GM18870 (cell line): ENCODE measurements around the gene RASAL2.
"Not testable (repeated sequence)": the region's sequence is repeated elsewhere in the genome, so short reads cannot be mapped to it uniquely, and the experiment has no call there.

Source experiments
- ATAC-seq: cut with Tn5 transposase; IDR thresholded peaks from one replicate; pipeline ENCODE4 v1.9.1; 2021; ENCODE audit warnings: moderate library complexity; ENCODE audit not compliant: unreplicated experiment

RASAL2 gene

DNA sequence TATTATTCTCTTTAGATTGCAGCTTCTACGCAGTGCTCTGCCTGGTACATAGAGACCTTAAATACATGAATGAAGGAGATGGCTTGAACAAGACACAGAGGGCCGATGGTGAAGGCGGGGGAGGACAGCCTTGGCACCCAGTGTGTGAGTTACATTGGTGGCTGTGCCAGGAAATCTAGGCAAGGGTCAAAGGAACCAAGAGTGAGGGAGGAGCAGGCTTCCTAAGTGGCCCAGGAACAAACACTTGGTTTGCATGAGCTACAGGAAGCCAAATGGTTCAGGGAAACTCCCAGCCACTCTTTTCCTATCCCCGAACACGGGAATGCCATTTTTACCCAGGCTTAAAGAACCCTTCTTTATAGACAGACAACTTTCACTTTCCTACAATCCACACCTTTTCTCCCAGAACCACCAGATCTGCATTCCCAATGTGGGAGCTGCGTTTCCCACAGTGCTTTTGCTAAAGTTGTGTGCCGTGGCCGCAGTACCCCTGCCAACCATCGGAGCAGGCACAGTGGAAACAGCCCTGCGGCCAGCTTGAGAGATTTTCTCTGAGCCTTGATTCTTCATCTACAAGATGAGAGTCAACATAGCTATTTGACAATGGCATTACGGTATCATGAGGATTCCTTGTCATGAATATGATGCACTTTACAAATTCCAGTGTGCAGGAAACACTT, 406.3 kb downstream of the RASAL2 start:
- ATAC-seq: no peak

DNA sequence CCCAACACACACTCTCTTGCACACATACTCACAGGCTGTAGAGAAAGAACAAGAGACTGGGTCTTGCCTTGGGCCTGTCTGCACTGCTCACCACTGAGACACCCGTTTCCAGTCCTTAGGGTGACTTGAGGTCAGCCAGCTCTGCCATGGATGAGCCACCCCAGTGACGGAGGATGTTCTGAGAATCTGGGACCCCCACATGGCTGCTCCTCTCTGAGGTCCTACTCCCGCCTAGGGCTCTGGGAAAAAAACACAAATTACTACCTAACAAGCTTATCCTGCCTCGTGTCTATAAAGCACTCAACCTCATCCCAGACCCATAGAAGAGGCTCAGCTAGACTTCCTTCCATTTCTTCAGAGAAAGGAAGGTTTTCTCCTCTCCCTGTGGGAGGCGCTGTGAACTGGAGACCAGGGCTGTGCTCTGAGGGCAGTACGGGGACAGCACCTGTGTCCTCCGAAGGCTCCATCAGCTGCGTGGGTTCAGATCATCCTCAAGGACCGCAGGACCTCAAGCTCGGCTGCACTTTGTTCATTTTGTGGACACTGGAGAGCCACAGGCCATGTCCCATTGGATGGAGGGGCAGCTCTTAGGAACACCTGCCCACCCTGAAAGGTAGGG, 407.1 kb downstream of the RASAL2 start:
- no peak for ATAC-seq

DNA sequence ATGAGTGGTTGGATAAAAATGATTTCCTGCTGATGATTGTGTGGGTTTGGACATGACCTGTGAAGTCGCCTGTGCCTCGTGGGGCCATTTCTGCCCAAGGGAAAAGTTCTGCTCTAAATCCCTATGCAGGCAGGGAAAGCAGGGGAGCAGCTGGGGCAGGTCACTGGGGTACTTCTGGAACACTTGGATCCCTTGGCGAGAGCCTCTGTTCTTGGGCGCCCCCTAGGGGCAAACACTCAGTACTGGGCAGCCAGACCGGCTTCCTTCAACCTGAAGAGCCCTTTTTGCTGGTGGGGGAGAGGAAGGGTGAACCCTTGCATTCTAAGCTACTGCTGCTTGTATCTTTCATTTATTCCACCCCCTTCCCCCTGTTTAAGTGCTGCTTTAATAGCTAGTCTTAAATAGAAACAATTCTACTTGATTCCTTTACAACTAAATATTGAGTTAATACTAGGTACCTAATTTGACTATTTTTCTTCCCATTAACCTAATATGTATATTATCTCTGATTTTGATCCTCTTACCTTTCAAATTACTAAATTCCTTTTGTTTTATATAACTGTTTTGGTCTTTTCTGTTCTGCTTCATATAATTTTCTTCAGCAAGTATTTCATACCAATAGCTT, 407.9 kb downstream of the RASAL2 start:
- peak; percentile 68 for ATAC-seq

DNA sequence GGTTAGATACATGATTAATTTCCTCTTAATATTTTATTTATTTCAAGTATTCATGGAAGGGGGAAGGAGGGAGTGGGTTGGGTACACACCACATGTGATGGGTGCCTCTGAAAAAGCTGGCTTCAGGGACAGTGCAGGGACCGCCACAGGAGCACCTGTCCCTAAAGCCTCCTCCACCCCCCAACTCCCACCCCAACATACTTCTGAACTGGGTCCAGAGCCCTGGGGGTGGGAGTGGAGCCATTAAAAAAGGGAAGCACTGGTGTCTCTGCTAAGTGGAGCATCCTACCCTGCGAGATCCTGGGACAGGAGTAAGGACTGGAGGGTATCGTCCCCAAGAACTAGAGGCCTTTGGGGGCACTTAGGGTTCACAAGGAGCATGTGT, 408.4 kb downstream of the RASAL2 start:
- ATAC-seq: no peak

DNA sequence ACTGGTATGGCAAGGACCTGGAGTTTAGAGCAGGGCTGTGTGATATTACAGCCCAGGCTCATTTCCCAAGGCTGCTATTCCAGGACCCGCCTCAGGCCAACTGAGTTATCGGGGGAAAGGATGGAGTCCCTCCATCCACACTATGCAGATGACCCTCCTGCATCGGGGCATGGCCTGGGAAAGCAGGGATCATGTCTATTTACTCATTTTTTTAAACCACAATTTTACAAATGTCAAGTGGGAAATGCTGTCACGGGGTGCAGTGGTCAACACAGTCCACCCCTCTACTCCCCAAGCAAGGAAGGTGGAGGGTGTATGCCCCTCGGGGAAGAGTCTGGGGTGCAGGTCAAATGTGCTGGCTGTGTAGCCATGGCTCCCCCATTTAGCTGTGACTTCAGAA, 409.0 kb downstream of the RASAL2 start:
- no peak for ATAC-seq

DNA sequence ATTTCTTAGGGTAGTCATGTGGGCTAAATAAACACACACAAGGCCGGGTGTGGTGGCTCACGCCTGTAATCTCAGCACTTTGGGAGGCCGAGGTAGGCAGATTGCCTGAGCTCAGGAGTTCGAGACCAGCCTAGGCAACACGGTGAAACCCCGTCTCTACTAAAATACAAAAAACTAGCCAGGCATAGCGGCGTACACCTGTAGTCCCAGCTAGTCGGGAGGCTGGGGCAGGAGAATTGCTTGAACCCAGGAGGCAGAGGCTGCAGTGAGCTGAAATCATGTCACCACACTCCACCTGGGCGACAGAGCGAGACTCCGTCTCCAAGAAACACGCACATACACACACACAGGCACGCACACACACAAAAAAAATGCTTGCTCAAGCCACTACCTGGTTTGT, 409.4 kb downstream of the RASAL2 start:
- ATAC-seq: not testable (repeated sequence)

DNA sequence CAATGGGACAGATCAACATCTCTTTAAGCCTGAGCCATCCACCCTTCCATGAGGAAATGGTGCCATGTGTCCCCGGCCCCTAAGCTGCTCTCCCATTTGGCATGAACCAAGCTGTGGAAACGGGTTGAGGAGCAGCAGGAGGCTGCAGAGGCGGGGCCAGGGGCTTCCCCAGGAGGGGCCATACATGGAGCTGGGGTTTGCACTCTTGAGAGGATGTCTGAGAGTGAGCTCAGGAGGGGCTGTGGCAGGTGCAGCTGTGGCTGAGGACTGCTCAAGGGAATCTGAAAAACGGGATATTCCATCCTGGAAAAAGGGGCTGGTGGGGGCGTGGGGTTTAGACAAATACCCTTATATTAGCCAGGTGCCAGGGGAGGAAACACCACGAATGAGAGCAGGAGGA, 409.9 kb downstream of the RASAL2 start:
- no peak for ATAC-seq

DNA sequence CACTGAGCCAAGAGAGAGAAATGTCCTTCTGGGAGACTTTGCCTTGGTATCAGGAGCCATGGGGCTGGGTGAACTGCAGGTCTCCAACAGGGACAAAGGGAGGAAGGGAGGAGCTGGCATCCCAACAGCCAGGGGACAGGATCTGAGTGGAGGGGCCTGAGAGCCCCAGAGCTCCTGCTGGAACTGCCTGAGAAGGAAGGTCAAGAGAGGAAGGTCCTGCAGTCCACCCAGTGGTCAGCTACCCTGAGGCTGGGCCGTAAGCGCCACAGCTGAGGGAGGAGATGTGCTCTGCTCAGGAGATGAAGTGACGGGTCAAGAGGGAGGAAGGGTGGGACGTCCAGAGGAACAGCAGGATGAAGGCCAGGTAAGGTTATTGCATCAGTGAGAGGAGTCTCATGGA, 410.4 kb downstream of the RASAL2 start:
- ATAC-seq: no peak

DNA sequence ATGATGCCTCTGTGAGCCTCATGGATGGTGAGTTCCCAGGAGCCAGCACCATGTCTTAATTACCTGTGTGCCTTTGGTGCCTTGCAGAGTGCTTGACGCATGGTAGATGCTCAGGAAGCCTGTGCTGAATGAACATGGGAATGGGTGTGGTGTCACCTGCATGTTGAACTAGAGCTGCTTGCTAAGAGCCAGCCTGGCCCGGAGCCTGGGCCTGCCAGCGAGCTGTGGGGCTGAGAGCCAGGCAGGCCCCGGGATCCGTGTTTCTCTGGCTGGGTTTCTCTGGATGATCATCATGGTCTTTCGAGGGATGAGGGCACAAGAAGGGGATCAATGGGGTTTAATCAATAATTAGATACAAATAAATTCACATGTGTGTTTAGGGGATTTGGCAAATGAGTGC, 412.3 kb downstream of the RASAL2 start:
- no peak for ATAC-seq

DNA sequence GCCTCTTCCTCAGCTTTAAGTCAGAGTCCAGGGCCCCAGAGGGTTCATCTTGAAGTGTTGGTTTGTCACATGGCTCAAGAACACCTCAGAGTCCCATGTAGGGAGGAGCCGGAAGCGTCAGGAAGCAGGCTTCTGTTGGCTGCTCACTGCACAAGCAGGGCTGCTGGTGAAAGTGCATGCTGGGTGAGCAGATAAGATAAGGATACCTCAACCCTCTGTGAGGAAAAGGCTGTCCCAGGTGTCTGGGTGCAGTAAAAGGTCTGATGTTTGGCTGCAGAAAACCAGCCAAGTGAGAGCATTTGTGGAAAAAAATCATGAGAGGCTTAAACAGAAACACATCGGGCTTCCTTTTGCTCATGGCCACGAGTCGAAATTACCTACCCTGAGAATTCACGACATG, 412.8 kb downstream of the RASAL2 start:
- no peak for ATAC-seq

DNA sequence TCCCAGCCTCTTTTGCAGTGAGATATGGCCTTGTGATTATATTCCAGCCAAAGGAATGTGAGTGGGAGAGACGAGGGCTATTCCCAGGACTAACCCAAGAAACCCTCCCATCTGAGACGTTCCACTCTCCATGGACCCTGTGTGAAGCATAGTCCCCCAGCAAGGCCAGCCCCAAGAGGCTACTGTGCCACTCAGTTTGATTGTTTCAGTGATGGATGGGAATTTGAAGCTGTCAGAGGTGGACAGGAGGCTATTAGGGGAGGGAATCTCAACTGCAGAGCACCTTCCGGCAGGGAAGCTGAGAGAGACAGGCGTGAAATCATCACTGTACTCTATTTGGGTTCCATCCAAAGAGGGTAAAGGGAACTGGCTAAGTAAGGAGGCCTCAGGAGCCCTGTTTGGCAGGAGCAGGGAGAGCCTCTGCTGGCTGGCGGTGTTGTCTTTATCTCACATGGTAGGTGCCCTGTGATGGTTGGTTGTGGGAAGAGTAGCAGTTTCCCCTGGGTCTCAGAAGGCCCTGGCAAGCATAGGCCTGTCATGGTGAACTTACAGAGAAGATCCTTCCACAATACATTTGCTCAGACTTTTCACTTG, 415.6 kb downstream of the RASAL2 start:
- no peak for ATAC-seq

DNA sequence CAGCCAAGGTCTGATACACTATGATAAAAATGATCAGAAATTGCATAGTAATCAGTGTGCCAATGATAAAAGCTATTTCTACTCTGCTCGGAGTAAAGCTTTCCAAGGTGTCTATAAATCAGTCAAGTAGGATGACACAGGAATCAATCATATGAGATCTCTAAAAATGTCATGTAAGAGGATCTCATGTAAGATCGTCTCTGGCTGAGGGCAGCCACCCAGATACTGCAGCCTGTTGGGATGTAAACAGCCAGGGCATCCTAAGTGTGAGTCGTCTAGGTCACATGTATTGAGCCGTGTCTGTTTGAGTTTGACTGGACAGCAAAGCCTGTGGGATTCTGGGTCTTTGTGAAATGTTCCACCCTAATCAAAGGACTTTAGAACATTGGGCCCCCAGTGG, 416.3 kb downstream of the RASAL2 start:
- no peak for ATAC-seq

DNA sequence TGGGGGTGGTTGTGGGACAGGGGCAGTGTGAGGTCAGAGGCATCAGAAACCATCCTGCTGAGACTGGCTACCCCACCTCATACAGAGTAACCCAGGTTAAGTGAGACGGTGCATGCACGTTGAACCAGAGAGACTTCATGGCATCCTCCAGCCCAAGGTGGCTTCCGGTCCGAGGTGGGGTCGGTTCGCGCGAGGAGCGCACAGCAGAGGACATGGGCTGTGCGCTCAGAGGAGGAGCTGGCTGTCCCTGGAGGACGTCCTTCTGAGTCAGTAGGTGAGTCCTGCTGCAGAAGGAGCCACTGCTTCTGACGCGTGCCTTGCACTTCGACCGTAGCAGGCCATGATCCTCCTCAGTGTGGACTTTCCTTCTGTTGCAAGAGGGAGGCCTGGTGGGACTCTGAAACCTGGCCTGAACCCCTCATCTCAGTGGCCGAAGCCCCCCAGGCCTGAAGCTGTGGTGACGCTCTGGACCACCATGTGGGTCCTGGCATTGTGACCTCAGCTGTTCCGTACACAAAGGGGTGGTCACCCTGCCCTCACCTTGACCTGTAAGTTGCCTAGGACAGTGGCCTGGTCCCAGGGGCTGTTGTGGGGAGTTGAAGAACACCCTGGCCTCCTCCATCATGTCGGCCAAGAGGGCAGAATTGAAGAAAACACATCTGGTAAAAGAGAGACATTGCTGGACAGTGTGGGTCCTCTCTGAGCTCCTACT, 418.8 kb downstream of the RASAL2 start, which contains the start of gene TEX35:
TSS of gene TEX35 (plus strand) at position 544 of the 712 bp plus-strand sequence. CDS start at position 624, 80 bp downstream.
- ATAC-seq: no peak

DNA sequence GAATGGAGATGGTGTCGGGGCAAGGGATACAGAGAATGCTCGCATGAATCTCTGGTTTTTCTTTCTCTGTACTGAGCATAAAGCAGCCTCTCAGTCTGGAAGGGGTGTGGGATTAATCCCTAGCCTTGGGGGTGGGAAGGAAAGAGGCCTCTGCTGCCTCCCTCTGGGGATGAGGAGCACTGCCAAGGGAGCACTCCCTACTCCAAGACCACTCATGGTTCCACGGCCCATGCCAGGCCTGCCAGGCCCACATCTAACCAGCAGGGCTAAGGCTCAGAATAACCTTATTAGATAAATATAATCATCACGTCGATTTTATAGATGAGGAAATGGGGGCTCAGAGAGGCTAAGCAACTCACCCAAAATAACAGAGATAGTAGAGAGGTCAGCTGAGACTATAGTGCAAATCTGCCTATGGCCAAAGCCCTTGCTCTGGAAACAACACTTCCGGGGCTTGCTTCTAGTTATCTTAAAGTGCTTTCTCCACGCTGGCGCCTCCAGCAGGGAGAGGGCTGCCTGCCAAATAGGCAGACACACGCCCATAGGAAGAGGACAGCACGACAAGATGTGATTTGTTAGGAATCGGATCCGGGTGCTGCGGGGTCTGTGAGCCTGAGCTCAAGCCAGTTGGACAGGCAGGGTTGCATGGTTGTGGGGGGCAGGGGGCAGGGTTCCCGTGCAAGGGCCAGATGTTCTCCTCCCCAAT, 419.5 kb downstream of the RASAL2 start:
- ATAC-seq: no peak

DNA sequence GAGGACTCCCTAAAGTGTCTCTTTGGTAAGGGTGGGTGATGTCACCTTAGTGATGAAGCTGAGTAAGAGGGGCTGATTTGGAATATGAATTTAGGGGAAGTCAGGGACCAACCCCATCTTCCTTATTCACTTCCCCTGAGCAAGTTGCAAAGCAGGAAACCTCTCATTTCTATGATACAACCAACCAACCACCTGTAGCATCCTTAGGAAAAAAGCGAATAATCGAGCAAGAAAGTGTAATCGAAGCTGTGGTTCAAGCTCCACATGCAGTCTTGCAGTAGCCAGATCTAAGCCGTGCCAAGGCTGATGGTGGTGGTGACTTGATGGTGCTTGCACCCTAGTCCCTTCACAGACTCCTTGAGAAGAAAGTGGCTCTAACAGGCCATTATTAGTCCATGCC, 422.2 kb downstream of the RASAL2 start:
- ATAC-seq: no peak

DNA sequence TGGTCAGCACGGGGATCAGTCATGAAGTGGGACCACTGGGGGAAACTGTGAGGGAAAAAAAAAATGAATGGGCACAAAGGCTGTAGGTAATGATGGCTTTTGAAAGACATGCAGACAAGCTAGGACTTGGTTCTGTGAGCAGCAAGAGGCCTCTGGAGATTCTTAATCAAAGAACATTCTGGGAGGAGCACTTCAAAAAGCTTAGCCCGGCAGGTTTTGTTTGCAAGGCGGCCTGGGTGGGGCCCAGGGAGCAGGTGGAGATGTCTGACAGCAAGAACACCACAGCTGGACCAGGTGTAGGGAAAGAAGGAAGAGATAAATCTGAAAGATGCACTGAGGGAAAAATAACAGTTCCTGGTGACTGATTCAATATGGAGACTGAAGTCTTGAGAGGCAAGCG, 425.0 kb downstream of the RASAL2 start:
- no peak for ATAC-seq

DNA sequence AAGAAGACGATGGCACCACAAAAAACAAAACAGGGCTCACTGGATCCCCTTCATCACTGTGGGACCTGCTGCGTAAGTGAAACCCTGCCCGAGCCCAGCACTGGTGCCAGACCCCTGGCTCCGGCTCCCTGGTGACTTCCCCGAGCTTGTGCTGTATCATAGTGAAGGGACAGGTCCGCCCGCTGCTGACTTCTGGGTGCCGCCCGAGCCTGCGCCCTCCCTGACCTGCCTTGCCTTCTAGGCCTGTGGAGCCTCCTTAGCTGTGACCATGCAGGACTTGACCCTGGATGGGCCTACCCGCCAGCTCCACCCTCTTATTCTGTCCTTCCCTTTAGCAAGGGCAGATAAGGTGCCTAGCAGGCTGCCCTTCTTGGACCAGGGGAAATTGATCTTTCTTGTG, 426.9 kb downstream of the RASAL2 start:
- no peak for ATAC-seq

DNA sequence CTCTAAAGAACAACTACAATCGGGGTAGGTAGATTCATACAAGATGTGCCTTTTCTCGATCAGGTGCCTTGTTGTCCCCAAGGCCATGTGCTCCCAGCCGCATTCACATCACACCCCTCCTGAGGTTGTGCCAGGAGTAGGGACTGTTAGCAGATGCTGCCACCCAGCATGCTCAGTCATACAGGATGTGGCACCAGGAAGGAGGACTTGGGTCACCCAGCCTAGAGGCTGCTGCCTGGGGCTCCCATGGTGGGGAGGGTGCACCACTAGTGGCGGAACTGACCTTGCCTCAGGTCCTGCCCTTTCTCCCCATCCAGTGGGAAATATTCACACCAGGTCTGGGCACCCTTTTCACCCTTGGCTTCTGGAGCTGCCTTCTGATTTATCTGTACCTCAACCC, 427.3 kb downstream of the RASAL2 start:
- no peak for ATAC-seq

DNA sequence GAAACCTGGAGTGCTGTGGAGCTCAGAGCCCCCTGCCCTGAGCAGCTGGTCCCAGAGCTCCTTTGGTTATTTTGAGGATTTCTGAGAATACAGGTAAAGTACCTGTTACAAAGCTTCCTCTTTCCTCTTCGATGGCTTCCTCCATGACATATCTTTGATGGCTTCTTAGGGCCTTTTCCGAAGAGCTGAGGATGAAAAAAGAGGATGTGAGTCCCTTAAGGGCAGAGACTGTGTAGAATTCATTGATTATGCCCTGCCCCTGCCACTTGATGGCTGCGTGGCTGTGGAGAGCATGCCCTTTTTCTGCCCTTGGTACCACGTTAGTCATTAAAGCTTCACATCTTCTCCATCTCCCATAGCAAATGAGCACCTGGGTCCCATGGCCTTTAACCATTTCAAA, 433.2 kb downstream of the RASAL2 start:
- ATAC-seq: no peak

DNA sequence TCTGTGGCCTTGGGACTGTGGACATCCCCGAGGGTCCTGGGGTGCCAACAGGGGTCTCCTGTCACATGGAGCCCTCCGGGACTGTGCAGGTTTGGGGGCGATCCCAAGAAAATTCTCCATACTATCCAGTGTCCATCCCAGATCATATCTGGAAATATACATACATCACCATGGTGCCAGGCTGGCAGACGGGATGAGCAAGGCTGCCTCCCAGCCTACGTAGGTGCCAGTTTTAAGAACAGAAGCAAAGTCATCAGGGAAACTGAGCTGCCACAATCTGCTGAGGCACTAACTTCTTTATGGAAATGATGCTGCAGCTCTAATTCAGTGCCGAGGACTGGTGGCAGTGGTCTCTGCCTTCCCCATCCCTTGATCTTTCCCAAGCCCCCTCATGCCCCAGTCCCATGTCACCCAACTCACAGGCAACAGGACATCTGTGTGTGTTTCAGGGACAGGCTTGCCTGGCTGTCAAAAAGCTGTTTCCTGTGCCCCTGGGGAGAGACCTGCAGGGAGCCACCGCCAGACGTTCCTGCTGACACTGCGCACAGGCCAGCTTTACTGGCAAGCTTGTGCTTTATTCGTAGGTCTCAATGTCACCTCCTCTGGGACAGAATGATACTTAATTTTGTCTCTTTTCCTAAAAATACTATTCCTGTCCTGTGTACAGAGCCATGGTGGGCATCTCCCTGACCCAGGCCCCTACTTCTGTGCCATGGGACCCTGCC, 434.5 kb downstream of the RASAL2 start:
- ATAC-seq: no peak
